HG02840 (cell line): ENCODE measurements around the gene APIP.

Experiments used
- ATAC-seq: cut with Tn5 transposase; IDR thresholded peaks from one replicate; pipeline ENCODE4 v1.9.1; 2021; ENCODE audit warnings: mild to moderate bottlenecking, moderate library complexity, moderate number of reproducible peaks; ENCODE audit not compliant: unreplicated experiment, low FRiP score

The APIP gene

DNA sequence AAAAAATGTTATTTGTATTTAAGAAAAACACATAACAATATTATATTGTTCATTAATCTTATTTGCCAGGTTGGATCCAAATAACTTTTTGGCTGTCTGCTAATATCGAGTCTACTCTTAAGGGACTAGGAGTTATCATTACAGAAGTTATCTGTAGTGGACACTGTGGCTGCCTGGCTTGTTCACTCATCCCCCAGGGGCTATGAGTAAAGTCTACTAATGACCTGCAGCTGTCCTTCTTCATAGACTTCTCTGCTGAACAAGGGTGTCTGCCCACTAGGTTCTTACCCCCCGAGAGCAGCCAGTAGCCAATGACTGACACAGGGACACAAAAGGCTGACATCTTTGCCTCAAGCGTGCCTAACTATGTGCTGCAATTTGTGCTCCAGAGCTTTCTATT is 69.7 kb downstream of the APIP start:
- no peak for ATAC-seq

DNA sequence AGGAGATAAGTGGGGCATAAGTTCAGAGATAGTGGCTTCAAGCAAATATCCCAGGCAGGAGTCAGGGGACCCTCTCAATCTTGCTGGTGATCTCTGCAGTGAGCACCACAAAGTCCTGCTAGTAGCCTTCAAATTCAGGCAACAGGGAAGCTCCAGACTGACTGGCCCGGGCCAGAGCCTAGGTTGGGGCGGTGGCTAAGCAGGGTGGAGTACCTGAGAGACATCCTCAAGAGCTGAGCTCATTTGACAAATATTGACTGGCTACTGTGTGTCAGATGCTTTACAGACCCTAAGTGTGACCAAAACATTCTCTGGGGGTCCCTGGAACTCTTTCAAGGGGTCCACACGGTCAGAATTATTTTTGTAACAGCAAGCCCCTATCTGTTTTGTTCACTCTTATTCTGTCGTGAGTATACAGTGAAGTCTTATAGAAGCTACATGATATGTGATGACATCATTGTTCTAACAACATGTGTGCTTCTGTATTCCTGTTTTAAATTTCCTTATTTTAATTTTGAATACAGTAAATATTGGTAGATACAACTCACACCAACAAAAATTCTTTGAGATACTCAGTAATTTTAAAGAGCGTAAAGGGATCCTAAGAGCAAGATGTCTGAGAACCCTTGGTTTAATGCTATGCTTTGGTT is 71.6 kb downstream of the APIP start:
- ATAC-seq = no peak

DNA sequence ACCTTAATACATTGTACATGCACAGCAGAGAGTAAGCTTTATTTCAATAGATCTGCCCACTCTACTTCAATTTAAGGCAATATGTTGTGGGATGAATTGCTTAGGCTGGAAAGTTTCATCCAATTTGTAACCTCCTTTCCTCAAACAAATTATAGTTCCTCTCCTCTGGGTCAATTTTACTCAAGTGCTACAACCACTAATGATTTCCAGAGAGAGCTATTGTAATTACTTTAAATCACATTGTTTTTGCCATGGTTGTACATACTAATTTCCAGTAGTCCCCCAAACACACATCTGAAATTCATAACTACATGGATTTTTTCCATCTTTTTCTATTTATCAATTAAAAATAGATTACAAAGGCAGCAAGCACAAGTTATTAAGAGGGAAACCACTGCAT is 72.9 kb downstream of the APIP start:
- ATAC-seq = no peak

DNA sequence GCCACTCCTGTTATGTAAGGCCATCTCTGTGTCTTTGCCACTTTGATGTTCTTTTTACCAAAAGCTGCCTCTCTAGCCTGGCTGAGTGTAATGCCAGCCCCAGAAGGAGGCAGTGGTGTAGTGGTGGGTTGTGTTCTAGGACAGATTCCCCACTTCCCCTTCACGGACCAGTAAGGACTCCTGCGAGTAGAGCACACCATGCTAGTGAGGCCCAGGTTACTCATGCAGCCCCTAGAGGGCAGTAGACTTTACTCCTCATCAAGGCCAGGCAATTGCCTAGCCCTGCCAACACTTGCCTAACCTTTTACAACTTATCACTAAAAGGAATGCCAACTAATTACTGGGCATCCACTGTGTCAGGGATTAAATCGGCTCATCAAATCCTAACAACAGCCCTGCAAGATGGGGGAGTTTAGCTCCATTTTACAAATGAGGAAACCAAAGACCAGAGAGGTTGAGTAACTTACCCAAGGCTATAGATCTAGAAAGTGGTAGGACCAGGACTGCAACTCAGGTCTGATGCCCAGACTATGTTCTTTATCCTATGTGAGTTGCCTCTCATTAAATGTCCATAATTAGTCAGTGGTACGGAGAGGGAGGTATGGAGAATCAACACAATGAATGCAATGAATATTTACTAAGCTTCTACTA is 75.3 kb downstream of the APIP start:
- ATAC-seq = no peak

DNA sequence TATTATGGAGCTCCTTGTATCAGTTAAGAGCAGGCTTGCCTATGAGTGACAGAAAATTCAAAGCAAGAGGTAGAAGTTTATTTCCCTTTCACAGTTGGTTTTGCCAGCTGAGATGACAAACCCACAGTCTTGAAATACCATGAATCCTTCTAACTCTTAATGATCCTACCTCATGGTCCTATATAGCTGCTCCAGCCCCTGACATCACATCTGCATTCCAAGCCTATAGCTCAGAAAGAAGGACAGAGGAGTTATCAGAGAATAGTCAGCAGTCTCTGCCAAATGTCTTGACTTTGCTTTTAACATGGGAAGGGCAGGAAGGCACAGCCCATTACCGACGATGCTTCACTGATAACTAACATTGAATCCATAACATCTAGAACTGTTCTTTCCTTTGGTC is 76.2 kb downstream of the APIP start:
- no peak for ATAC-seq

DNA sequence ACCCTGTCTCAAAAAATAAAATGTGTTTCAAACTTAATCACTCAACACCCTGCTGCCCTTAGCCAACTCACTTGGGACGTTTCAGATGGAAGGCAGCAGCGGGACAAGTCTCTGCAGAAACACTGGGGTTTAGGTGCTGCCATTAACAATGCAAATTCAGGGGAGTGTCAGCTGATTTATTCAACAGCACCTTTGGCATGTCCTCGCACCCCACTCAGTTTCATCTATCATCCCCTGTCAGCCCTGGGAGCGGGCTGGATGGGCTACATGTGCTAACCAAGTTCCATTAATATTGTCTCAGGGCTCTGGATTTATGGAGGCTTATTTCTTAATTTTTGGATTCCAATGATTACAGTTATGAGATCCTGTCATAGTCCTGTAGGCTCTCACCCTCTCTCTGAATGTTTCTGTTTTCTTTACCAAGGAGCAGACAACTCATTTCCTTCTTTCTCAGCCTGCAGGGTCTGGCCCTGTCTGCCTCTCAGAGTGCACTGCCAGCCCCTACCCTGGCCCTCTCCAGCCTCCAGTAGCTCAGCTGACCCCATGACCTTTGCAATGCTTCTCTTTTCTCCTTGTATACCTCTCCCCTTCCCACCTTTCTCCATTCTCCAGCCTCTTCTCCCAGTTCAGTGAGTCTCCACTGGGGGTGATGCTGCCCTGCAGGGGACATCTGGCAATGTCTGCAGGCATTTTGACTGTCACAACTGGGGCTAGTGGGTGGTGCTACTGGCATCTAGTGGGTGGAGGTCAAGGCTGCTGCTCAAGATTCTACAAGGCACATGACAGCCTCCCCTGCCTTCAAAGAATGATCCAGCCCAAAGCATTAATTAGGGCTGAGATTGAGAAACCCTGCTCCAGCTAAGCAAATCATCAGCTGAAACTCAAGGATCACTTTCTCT is 79.0 kb downstream of the APIP start:
- ATAC-seq = no peak

DNA sequence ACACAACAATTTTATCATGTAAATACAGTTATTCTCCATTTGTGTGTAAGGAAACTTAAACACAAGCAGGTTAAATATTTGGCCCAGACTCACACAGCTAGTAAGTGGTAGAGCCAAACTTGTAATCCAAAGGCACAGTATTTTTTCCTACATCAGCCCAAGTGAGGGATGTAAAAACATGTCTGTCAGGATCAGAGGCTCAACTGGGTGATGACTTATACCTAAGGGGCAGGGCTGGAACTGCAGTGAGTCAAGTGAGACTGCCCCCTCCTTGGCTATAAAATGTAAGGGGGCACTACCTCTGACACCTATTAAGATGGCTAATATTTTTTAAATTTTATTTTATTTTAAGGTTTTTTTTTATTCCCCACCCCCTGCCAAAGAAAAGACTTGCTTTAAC is 82.6 kb downstream of the APIP start:
- ATAC-seq = no peak
